ENCODE results near the gene NUP188.

NUP188 gene

DNA sequence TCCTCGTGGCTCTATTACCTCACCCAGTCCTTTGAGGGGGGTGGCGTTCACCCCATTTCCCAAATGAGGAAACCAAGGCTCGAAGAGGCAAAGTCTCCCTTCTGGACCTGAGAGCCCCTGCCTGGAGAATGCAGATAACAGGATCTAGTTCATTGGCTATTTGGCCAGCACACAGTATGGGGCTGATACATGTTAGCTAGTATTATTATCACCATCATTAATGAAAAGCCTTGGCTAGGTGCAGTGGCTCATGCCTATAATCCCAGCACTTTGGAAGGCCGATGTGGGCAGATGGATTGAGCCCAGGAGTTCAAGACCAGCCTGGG, 76.4 kb downstream of the NUP188 start:
- H3K4me3 ChIP-seq (ENCODE audit: low read depth, low read length), result no peak overlapping the region

DNA sequence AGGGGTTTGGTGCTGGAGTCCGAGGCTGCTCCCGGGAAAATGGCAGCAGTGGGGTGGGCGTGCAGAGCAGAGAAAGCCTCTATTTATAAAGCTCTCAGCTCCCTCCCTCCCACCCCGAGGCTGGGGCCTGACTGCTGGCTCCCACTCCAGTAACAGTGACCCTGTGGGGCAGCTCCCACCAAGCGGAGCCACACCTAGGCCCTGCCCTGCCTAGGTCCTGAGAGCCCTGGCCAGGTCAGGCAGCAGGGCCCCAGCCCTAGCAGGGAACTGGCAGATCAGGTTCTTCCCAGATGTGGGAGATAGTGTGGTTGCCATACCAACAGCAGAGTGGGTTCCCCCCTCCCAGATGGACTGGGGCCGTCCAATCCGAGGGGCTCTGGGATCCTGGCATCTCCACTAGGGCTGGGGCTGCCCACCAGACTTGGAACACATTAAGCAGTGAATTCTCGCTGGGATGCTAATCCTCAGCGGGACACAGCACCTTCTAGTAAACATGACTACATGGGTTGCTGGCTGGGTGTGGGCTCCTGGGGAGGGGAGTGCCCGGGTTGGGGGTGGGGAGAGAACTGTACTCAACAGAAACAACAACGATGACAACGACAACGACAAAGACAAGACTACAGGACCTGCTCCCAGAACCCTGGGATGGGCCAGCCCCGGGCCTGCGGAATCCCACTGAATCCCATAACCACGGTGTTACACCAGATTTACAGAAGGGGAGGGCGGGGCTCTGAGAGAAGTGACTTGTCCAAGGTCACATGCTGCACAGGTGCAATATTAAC, 79.1 kb downstream of the NUP188 start:
- H3K4me3 ChIP-seq (ENCODE audit: low read depth, low read length), result peak overlapping the region; percentile 79
- TF ChIP-seq, protein P1, sequence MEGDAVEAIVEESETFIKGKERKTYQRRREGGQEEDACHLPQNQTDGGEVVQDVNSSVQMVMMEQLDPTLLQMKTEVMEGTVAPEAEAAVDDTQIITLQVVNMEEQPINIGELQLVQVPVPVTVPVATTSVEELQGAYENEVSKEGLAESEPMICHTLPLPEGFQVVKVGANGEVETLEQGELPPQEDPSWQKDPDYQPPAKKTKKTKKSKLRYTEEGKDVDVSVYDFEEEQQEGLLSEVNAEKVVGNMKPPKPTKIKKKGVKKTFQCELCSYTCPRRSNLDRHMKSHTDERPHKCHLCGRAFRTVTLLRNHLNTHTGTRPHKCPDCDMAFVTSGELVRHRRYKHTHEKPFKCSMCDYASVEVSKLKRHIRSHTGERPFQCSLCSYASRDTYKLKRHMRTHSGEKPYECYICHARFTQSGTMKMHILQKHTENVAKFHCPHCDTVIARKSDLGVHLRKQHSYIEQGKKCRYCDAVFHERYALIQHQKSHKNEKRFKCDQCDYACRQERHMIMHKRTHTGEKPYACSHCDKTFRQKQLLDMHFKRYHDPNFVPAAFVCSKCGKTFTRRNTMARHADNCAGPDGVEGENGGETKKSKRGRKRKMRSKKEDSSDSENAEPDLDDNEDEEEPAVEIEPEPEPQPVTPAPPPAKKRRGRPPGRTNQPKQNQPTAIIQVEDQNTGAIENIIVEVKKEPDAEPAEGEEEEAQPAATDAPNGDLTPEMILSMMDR (IDR thresholded peaks at IDR 0.05; ENCODE audit: low read depth, low read length), result no peak

More for the DNA sequence above, 76.4 kb downstream of the NUP188 start:
- TF ChIP-seq, protein P1 (IDR thresholded peaks at IDR 0.05; ENCODE audit: low read depth, low read length), result no peak

- TF ChIP-seq, protein P1 (IDR thresholded peaks at IDR 0.05; ENCODE audit: low read depth, low read length), result no peak
- peak overlapping the region; percentile 79 for H3K4me3 ChIP-seq (ENCODE audit: low read depth, low read length)
These were observed 79.8 kb downstream of the NUP188 start for GRCh38 chr9:129027224-129027684.

DNA sequence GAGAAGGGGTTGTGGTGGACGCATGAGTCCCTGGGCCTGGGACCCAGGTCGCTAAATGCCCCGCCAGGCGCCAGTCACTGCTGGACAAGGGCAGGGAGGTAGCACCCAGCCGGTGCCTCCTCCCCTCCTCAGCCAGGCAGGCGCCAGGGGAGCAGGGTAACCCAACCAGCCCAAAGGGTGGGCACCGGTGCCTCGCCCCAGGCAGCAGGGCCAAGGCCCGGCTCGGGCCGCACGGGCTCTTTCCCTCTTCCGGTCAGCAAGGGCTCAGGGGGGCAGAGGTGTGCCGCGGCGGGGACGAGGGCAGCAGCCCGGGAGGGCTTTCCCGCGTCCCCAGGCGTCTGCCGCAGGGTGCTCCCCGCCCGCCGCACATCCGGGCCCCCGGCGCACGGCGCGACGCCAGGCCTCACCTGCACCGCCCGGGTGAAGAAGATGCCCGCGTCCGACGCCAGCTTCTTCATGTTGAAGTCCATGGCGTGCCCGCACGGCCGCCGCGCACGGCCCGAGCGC, 80.2 kb downstream of the NUP188 start:
- TF ChIP-seq, protein P1 (IDR thresholded peaks at IDR 0.05; ENCODE audit: low read depth, low read length), result no peak
- peak overlapping the region; percentile 79 for H3K4me3 ChIP-seq (ENCODE audit: low read depth, low read length)

- TF ChIP-seq, protein P1 (IDR thresholded peaks at IDR 0.05; ENCODE audit: low read depth, low read length), result peak; percentile 75
- H3K4me3 ChIP-seq (ENCODE audit: low read depth, low read length), result peak within 1 kb of the TSS; percentile 79
These were observed 80.9 kb downstream of the NUP188 start, which contains the start of gene SH3GLB2 for GRCh38 chr9:129028192-129028966. TSS of gene SH3GLB2 (minus strand) at chr9:129028331. CDS start at chr9:129028154, 177 bp downstream.

GRCh38 chr9:129030191-129030590, 82.7 kb downstream of the NUP188 start:
- no peak overlapping the region for H3K4me3 ChIP-seq (ENCODE audit: low read depth, low read length)
- TF ChIP-seq, protein P1 (IDR thresholded peaks at IDR 0.05; ENCODE audit: low read depth, low read length), result no peak

Measured in WI38 (cell line).